ENCODE data around the gene INTS13.

DNA sequence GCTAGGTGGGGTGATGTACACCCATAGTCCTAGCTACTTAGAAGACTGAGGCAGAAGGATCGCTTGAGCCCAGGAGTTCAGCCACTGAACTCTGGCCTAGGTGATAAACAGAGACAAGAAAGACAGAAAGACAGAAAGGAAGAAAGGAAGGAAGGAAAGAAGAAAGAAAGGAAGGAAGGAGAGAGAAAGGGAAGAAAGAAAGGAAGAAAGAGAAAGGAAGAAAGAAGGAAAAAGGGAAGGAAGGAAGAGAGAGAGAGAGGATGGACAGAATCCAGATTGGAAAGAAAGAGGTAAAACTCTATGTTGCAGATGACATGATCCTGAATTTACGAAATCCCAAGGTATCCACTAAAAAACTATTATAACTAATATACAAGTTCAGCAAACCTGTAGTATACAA is 8.2 kb downstream of the INTS13 start:
- TF ChIP-seq FOXA1 (IDR thresholded peaks at IDR 0.05) = no peak
- TF ChIP-seq, protein P1, sequence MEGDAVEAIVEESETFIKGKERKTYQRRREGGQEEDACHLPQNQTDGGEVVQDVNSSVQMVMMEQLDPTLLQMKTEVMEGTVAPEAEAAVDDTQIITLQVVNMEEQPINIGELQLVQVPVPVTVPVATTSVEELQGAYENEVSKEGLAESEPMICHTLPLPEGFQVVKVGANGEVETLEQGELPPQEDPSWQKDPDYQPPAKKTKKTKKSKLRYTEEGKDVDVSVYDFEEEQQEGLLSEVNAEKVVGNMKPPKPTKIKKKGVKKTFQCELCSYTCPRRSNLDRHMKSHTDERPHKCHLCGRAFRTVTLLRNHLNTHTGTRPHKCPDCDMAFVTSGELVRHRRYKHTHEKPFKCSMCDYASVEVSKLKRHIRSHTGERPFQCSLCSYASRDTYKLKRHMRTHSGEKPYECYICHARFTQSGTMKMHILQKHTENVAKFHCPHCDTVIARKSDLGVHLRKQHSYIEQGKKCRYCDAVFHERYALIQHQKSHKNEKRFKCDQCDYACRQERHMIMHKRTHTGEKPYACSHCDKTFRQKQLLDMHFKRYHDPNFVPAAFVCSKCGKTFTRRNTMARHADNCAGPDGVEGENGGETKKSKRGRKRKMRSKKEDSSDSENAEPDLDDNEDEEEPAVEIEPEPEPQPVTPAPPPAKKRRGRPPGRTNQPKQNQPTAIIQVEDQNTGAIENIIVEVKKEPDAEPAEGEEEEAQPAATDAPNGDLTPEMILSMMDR (IDR thresholded peaks at IDR 0.05; ENCODE audit: low read depth, low read length, missing input control) = no peak

All from liver (tissue), 2 donors.